Retinal pigment epithelial cell (primary cell): ENCODE results near the gene ANKRD13D.

ENCODE experiments used
- DNase-seq: peaks from one replicate; pipeline ENCODE4 v3.0.0-alpha.2; 2010; ENCODE audit warnings: low read depth
- H3K4me3 ChIP-seq: 2 replicates; pipeline ENCODE4 v1.5.1; 2011; ENCODE audit warnings: mild to moderate bottlenecking, low read length, control low read depth, moderate library complexity
- CTCF ChIP-seq: conservative IDR thresholded peaks from 2 replicates; pipeline ENCODE4 v1.5.1; 2011; ENCODE audit warnings: low read depth, low read length, control low read depth, inconsistent platforms

ANKRD13D gene

GRCh38 chr11:67270256-67271204 is 18.6 kb upstream of the ANKRD13D start:
- no peak for TF ChIP-seq CTCF
- H3K4me3 ChIP-seq, result no peak overlapping the region
- DNase-seq, result no peak

DNA sequence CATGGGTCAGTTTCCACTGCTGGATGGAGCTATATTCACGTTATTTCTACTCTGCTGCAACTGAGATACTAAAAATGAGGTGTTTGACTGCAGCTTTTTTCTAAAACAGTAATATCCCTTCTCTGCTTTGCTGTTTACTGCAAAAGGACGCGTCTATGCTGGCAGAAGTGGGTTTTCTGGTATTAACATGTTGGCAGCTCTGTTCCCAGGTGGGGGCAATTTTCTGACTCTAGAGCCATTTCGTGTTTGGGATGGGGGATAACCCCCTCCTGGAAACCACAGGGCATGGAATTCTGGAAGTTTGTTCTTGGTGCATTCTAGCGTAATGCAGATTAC is 17.9 kb upstream of the ANKRD13D start:
- H3K4me3 ChIP-seq, result no peak overlapping the region
- no peak for DNase-seq
- TF ChIP-seq CTCF, result no peak

GRCh38 chr11:67271541-67272284 is 17.4 kb upstream of the ANKRD13D start:
- no peak for TF ChIP-seq CTCF
- H3K4me3 ChIP-seq, result no peak overlapping the region
- DNase-seq, result no peak

DNA sequence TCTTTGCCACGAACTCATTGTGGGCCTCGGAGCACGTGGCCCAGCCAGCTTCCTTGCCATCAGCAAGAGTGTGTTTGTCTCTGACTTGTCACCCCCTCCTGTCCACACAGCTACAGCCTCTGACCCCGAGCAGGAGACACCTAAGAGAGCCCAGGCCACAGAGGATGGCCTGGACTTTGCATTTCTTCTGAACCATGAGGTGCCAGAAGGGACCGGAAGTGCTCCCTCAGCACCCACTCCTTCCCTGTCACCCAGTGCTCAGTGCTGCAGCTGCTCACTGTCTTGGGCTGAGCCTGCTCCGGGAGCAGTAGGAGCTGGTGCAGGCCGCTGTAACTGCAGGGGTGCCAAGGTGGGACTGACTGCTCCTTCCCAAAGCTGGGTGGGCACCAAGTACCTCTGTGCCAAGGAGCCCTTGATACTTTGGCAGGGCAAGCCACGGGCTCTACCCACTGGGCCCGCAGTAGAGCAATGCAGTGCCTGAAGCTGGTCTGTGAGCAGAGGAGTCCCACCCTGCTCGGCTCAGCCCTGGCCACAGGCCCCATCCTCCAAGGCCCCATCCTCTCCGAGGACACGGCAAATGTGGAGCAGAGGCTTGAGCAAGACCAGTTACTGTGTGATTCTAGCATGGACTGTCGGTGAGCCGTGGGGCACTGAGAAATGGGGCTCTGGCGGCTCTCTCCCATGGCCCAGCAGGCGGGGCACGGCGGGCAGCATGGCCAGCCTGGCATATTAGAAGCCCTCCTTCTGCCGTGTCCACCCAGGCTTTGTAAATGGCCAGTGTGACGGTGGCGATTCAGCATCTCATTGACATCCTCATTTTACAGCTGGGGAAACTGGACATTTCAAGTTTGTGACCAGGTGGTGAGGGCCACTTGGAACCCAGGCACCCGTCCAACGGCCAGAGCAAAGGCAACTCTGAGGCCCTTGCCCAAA is 16.5 kb upstream of the ANKRD13D start:
- TF ChIP-seq CTCF, result no peak
- DNase-seq, result no peak
- H3K4me3 ChIP-seq, result no peak overlapping the region

DNA sequence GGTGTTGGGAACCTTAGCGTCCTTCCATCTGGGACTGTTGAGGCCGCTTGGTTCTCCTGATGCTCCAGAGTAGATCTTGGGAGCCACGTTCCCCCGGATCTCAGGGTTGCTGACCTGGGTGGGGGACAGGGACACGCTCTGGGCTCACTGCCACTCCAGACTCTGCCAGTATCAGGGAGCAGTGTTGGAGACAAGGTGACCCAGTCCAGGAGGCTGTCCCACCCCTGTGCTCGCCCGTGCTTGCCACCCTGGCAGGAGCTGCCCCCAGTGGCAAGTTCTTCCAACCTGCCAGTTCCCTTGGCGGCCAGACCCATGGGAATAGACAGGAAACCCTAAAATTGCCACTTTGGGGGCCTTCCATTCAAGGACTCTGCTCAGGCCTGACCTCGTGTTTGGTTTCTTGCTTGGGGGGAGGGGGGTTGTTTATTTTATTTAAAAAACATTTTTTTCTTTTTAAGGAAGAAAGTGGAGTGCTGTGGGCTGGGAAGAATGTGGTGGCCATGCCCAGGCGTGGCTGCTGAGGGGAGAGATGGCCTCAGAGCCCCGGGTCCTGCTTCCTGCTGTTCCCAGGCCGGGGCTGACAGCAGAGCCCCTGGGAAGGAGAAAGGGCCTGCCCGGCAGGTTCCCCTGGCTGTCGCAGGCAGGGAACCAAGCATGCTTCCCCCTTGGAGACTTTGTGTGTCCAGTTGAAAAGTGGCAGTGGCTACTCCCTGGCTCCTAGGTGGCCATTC is 15.7 kb upstream of the ANKRD13D start:
- no peak overlapping the region for H3K4me3 ChIP-seq
- DNase-seq, result no peak
- TF ChIP-seq CTCF, result no peak
